SK-N-SH treated with all-trans-retinoic acid at 6 μM for 48 hours (cell line): ENCODE data around the gene RUVBL2.

ENCODE experiments used
- ATAC-seq: fragments of 200-7000 bp; cut with Tn5 transposase; 3 replicates; pipeline ENCODE4 v1.9.1; 2020; ENCODE audit warnings: mild to moderate bottlenecking, moderate library complexity
- BACH2 ChIP-seq: fragments of 250-450 bp; sonication (Bioruptor Pico); IDR thresholded peaks from 2 replicates; pipeline ENCODE4 v1.9.0; 2021; ENCODE audit warnings: mild to moderate bottlenecking, borderline replicate concordance
- CSDC2 ChIP-seq: fragments of 250-450 bp; sonication (Bioruptor Pico); IDR thresholded peaks from 2 replicates; pipeline ENCODE4 v1.5.0; 2020; ENCODE audit warnings: mild to moderate bottlenecking, moderate library complexity
- ESRRG ChIP-seq: fragments of 250-450 bp; sonication (Bioruptor Pico); IDR thresholded peaks from 2 replicates; pipeline ENCODE4 v1.6.1; 2021; ENCODE audit warnings: mild to moderate bottlenecking
- GLIS3 ChIP-seq: fragments of 250-450 bp; sonication (Bioruptor Pico); IDR thresholded peaks from 2 replicates; pipeline ENCODE4 v1.5.0; 2020; ENCODE audit warnings: mild to moderate bottlenecking, moderate library complexity
- ISL1 ChIP-seq: fragments of 250-450 bp; sonication (Bioruptor Pico); IDR thresholded peaks from 2 replicates; pipeline ENCODE4 v2.1.2; 2022; ENCODE audit warnings: mild to moderate bottlenecking, moderate library complexity
- OSR1 ChIP-seq: fragments of 250-450 bp; sonication (Bioruptor Pico); IDR thresholded peaks from 2 replicates; pipeline ENCODE4 v1.8.0; 2022; ENCODE audit warnings: moderate library complexity, mild to moderate bottlenecking, inconsistent platforms
- PPARA ChIP-seq: fragments of 250-450 bp; sonication (Bioruptor Pico); IDR thresholded peaks from 2 replicates; pipeline ENCODE4 v1.5.0; 2020; ENCODE audit warnings: mild to moderate bottlenecking, borderline replicate concordance
- TCF4 ChIP-seq: fragments of 250-450 bp; sonication (Bioruptor Pico); IDR thresholded peaks from 2 replicates; pipeline ENCODE4 v1.8.0; 2021; ENCODE audit warnings: mild to moderate bottlenecking, moderate library complexity, borderline replicate concordance
- TOX ChIP-seq: fragments of 250-450 bp; sonication (Bioruptor Pico); IDR thresholded peaks from 2 replicates; pipeline ENCODE4 v1.8.0; 2021; ENCODE audit warnings: mild to moderate bottlenecking, moderate library complexity, borderline replicate concordance
- ZC3H10 ChIP-seq: fragments of 250-450 bp; sonication (Bioruptor Pico); IDR thresholded peaks from 2 replicates; pipeline ENCODE4 v1.5.1; 2021; ENCODE audit warnings: mild to moderate bottlenecking, moderate library complexity
- ZFP3 ChIP-seq: fragments of 250-450 bp; sonication (Bioruptor Pico); IDR thresholded peaks from 2 replicates; pipeline ENCODE4 v1.5.0; 2020; ENCODE audit warnings: mild to moderate bottlenecking, moderate library complexity
- ZFP30 ChIP-seq: fragments of 450-650 bp; formaldehyde crosslinking; IDR thresholded peaks from 2 replicates; pipeline ENCODE4 v1.5.0; 2022; ENCODE audit warnings: mild to moderate bottlenecking, moderate library complexity
- ZNF565 ChIP-seq: fragments of 450-650 bp; formaldehyde crosslinking; conservative IDR thresholded peaks from 2 replicates; pipeline ENCODE4 v1.5.0; 2020; ENCODE audit warnings: low read depth, mild to moderate bottlenecking, moderate library complexity
- ZNF70 ChIP-seq: fragments of 450-650 bp; formaldehyde crosslinking; IDR thresholded peaks from 2 replicates; pipeline ENCODE4 v1.5.0; 2020; ENCODE audit warnings: mild to moderate bottlenecking, moderate library complexity
- ZNF8 ChIP-seq: fragments of 450-650 bp; formaldehyde crosslinking; IDR thresholded peaks from 2 replicates; pipeline ENCODE4 v1.5.0; 2020; ENCODE audit warnings: mild to moderate bottlenecking, moderate library complexity
- TF ChIP-seq, protein P1 (sequence below): fragments of 250-450 bp; sonication (Bioruptor Pico); IDR thresholded peaks from 2 replicates; pipeline ENCODE4 v1.5.1; 2020; ENCODE audit warnings: low read depth, mild to moderate bottlenecking, moderate library complexity
- TF ChIP-seq, protein P2 (sequence below): fragments of 250-450 bp; sonication (Bioruptor Pico); IDR thresholded peaks from 2 replicates; pipeline ENCODE4 v1.8.0; 2021; ENCODE audit warnings: low read depth, mild to moderate bottlenecking, moderate library complexity, borderline replicate concordance
- TF ChIP-seq, protein P3 (sequence below): fragments of 250-450 bp; sonication (Bioruptor Pico); IDR thresholded peaks from 2 replicates; pipeline ENCODE4 v1.5.1; 2021; ENCODE audit warnings: mild to moderate bottlenecking, moderate library complexity
- TF ChIP-seq, protein P4 (sequence below): fragments of 250-450 bp; sonication (Bioruptor Pico); IDR thresholded peaks from 2 replicates; pipeline ENCODE4 v1.8.0; 2020; ENCODE audit warnings: mild to moderate bottlenecking, moderate library complexity, borderline replicate concordance
- TF ChIP-seq, protein P5 (sequence below): fragments of 250-450 bp; sonication (Bioruptor Pico); IDR thresholded peaks from 2 replicates; pipeline ENCODE4 v1.5.0; 2020; ENCODE audit warnings: mild to moderate bottlenecking, moderate library complexity

RUVBL2 gene

GRCh38 chr19:48946463-48947257 lies 47.0 kb upstream of the RUVBL2 start:
- TF ChIP-seq ZNF8 (no peak), BACH2 (CRISPR knock-in tag) (no peak), GLIS3 (CRISPR knock-in tag) (no peak), ZFP30 (no peak), ZC3H10 (CRISPR knock-in tag) (no peak), ISL1 (CRISPR knock-in tag) (no peak), ZFP3 (CRISPR knock-in tag) (no peak)
- TF ChIP-seq, protein P1, sequence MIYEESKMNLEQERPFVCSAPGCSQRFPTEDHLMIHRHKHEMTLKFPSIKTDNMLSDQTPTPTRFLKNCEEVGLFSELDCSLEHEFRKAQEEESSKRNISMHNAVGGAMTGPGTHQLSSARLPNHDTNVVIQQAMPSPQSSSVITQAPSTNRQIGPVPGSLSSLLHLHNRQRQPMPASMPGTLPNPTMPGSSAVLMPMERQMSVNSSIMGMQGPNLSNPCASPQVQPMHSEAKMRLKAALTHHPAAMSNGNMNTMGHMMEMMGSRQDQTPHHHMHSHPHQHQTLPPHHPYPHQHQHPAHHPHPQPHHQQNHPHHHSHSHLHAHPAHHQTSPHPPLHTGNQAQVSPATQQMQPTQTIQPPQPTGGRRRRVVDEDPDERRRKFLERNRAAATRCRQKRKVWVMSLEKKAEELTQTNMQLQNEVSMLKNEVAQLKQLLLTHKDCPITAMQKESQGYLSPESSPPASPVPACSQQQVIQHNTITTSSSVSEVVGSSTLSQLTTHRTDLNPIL (CRISPR knock-in tag) = no peak
- TF ChIP-seq, protein P2, sequence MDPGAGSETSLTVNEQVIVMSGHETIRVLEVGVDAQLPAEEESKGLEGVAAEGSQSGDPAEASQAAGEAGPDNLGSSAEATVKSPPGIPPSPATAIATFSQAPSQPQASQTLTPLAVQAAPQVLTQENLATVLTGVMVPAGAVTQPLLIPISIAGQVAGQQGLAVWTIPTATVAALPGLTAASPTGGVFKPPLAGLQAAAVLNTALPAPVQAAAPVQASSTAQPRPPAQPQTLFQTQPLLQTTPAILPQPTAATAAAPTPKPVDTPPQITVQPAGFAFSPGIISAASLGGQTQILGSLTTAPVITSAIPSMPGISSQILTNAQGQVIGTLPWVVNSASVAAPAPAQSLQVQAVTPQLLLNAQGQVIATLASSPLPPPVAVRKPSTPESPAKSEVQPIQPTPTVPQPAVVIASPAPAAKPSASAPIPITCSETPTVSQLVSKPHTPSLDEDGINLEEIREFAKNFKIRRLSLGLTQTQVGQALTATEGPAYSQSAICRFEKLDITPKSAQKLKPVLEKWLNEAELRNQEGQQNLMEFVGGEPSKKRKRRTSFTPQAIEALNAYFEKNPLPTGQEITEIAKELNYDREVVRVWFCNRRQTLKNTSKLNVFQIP (CRISPR knock-in tag) = no peak
- ATAC-seq = no peak

- TF ChIP-seq, protein P3, sequence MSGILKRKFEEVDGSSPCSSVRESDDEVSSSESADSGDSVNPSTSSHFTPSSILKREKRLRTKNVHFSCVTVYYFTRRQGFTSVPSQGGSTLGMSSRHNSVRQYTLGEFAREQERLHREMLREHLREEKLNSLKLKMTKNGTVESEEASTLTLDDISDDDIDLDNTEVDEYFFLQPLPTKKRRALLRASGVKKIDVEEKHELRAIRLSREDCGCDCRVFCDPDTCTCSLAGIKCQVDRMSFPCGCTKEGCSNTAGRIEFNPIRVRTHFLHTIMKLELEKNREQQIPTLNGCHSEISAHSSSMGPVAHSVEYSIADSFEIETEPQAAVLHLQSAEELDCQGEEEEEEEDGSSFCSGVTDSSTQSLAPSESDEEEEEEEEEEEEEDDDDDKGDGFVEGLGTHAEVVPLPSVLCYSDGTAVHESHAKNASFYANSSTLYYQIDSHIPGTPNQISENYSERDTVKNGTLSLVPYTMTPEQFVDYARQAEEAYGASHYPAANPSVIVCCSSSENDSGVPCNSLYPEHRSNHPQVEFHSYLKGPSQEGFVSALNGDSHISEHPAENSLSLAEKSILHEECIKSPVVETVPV (CRISPR knock-in tag) = no peak
- TF ChIP-seq CSDC2 (CRISPR knock-in tag) (no peak), ZNF565 (CRISPR knock-in tag) (no peak), ESRRG (CRISPR knock-in tag) (no peak), TOX (CRISPR knock-in tag) (no peak), TCF4 (CRISPR knock-in tag) (no peak), PPARA (CRISPR knock-in tag) (no peak), ZFP3 (CRISPR knock-in tag) (no peak), BACH2 (CRISPR knock-in tag) (no peak)
- TF ChIP-seq, protein P2 (CRISPR knock-in tag) = no peak
- TF ChIP-seq, protein P4, sequence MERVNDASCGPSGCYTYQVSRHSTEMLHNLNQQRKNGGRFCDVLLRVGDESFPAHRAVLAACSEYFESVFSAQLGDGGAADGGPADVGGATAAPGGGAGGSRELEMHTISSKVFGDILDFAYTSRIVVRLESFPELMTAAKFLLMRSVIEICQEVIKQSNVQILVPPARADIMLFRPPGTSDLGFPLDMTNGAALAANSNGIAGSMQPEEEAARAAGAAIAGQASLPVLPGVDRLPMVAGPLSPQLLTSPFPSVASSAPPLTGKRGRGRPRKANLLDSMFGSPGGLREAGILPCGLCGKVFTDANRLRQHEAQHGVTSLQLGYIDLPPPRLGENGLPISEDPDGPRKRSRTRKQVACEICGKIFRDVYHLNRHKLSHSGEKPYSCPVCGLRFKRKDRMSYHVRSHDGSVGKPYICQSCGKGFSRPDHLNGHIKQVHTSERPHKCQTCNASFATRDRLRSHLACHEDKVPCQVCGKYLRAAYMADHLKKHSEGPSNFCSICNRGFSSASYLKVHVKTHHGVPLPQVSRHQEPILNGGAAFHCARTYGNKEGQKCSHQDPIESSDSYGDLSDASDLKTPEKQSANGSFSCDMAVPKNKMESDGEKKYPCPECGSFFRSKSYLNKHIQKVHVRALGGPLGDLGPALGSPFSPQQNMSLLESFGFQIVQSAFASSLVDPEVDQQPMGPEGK (CRISPR knock-in tag) = no peak
- ATAC-seq = no peak
Observed at GRCh38 chr19:48947258-48947542, 46.5 kb upstream of the RUVBL2 start.

GRCh38 chr19:48950159-48950558 lies 43.5 kb upstream of the RUVBL2 start:
- no peak for ATAC-seq
- TF ChIP-seq ZNF8 = no peak
- TF ChIP-seq, protein P5, sequence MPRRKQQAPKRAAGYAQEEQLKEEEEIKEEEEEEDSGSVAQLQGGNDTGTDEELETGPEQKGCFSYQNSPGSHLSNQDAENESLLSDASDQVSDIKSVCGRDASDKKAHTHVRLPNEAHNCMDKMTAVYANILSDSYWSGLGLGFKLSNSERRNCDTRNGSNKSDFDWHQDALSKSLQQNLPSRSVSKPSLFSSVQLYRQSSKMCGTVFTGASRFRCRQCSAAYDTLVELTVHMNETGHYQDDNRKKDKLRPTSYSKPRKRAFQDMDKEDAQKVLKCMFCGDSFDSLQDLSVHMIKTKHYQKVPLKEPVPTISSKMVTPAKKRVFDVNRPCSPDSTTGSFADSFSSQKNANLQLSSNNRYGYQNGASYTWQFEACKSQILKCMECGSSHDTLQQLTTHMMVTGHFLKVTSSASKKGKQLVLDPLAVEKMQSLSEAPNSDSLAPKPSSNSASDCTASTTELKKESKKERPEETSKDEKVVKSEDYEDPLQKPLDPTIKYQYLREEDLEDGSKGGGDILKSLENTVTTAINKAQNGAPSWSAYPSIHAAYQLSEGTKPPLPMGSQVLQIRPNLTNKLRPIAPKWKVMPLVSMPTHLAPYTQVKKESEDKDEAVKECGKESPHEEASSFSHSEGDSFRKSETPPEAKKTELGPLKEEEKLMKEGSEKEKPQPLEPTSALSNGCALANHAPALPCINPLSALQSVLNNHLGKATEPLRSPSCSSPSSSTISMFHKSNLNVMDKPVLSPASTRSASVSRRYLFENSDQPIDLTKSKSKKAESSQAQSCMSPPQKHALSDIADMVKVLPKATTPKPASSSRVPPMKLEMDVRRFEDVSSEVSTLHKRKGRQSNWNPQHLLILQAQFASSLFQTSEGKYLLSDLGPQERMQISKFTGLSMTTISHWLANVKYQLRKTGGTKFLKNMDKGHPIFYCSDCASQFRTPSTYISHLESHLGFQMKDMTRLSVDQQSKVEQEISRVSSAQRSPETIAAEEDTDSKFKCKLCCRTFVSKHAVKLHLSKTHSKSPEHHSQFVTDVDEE (CRISPR knock-in tag) = no peak
- TF ChIP-seq ZC3H10 (CRISPR knock-in tag) = no peak
- TF ChIP-seq, protein P4 (CRISPR knock-in tag) = no peak
- TF ChIP-seq, protein P3 (CRISPR knock-in tag) = no peak
- TF ChIP-seq ESRRG (CRISPR knock-in tag) = no peak
- no peak for TF ChIP-seq TCF4 (CRISPR knock-in tag)
- TF ChIP-seq ISL1 (CRISPR knock-in tag) = no peak
- no peak for TF ChIP-seq BACH2 (CRISPR knock-in tag)
- no peak for TF ChIP-seq ZNF70
- TF ChIP-seq OSR1 (CRISPR knock-in tag) = no peak
